Measurements from ENCODE around the gene MAMLD1. TPM values are rescaled to one million over a fixed set of nuclear protein-coding genes. Genes with fewer than 3 reads are reported as not detected.
"Not testable (repeated sequence)": the region's sequence is repeated elsewhere in the genome, so short reads cannot be mapped to it uniquely, and the experiment has no call there.

Gene MAMLD1
- total and polyA plus RNA-seq, 4 donors: 0.59 to 1.1 (median 0.76) TPM

DNA sequence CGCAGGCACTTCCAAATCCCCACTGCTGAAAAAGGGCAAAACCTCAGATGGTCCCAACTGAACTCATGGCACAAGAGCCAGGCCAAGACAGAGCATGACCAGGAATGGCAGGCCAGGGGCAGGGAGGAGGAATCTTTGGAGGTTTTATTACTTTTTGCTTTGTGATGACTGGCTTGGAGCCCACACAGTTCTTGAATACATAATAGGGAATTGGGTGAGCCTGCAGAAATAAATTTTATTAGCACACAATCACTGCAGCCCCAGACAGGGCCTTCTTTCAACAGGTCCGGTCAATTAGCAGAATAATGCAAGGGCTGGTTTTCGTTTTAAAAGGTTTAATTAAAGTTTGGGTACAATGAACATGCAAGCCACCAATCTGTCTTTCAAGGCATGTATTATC lies 23.4 kb upstream of the MAMLD1 start:
- TF ChIP-seq RAD21 (IDR thresholded peaks at IDR 0.05) (no peak), SP1 (IDR thresholded peaks at IDR 0.05) (no peak), NR2F2 (IDR thresholded peaks at IDR 0.05) (no peak), TAF1 (conservative IDR thresholded peaks at IDR 0.05) (no peak)
- WGBS: 96% methylated on average over 3 of the region's 3 CpGs
- no peak for DNase-seq (ENCODE audit: low spot score)
- Histone ChIP-seq H3K27ac (ENCODE audit: low read depth in 1 of 2, low read length in 2 of 2) (no peak overlapping the region), H3K4me3 (ENCODE audit: low read depth in 1 of 3, low read length in 3 of 3) (no peak overlapping the region), H3K27me3 (ENCODE audit: control insufficient read depth in 4 of 4, insufficient read depth in 4 of 4, low read length in 3 of 4) (no peaks in the 10 kb centered on the region), H3K36me3 (ENCODE audit: control insufficient read depth in 4 of 4, insufficient read depth in 3 of 4, low read depth in 1 of 4, low read length in 3 of 4) (no peaks in the 10 kb centered on the region), H3K9me3 (ENCODE audit: control insufficient read depth in 4 of 4, low read length in 3 of 4) (no peaks in the 10 kb centered on the region), H3K4me1 (ENCODE audit: control insufficient read depth in 4 of 4, insufficient read depth in 4 of 4, low read length in 3 of 4) (peaks cover 0 to 6% (median 0%) of the 10 kb centered on the region in 4 donors), H3K9ac (ENCODE audit: low read depth in 1 of 2, low read length in 2 of 2) (no peak overlapping the region)

DNA sequence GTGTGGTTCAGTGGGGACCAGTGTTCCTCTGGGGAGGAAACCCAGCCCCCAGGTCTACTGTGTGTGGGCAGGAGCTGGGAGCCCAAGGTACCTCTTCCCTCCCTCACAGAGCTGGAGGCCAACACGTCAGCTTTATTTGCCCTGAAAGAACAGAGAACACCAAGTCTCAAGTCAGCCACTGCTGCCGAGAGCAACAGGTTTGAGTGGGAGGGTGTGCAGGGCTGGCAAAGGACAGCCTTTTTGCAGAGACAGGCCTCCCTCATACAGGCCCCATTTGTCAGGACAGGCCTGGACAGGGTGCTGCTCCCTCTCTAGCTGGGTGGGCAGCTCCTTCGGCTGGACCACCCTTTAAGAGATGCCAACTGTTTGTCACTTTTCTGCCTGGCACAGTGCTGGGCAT lies 22.8 kb upstream of the MAMLD1 start:
- not testable (repeated sequence) for H3K4me3 ChIP-seq (ENCODE audit: low read depth in 1 of 3, low read length in 3 of 3); H3K9me3 ChIP-seq (ENCODE audit: control insufficient read depth in 4 of 4, low read length in 3 of 4); H3K9ac ChIP-seq (ENCODE audit: low read depth in 1 of 2, low read length in 2 of 2); DNase-seq (ENCODE audit: low spot score); H3K27ac ChIP-seq (ENCODE audit: low read depth in 1 of 2, low read length in 2 of 2); H3K27me3 ChIP-seq (ENCODE audit: control insufficient read depth in 4 of 4, insufficient read depth in 4 of 4, low read length in 3 of 4); H3K36me3 ChIP-seq (ENCODE audit: control insufficient read depth in 4 of 4, insufficient read depth in 3 of 4, low read depth in 1 of 4, low read length in 3 of 4); H3K4me1 ChIP-seq (ENCODE audit: control insufficient read depth in 4 of 4, insufficient read depth in 4 of 4, low read length in 3 of 4)
- 92% methylated on average over 3 of the region's 3 CpGs for WGBS

DNA sequence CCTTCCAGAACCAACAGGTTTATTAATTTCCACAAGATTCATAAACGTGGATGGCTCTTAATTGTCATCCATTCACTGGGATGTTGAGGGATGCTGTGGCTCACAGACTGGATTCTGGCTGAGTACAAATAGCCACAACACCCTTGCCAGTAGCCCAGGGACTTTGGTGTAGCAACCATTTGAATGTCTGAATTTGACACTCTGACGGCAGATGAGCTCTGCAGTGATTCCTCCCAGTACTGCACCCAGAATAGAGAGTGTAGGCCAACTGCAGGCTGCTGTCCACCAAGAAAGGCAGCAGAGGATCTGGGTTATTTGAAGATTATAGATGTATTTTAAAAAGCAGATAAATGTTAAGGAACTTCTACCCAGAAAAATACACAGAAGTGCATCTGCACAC lies 15.6 kb upstream of the MAMLD1 start:
- no peaks in the 10 kb centered on the region for H3K4me1 ChIP-seq (ENCODE audit: control insufficient read depth in 4 of 4, insufficient read depth in 4 of 4, low read length in 3 of 4)
- no peaks in the 10 kb centered on the region for H3K27me3 ChIP-seq (ENCODE audit: control insufficient read depth in 4 of 4, insufficient read depth in 4 of 4, low read length in 3 of 4)
- H3K9me3 ChIP-seq (ENCODE audit: control insufficient read depth in 4 of 4, low read length in 3 of 4): no peaks in the 10 kb centered on the region
- H3K9ac ChIP-seq (ENCODE audit: low read depth in 1 of 2, low read length in 2 of 2): no peak overlapping the region
- no peaks in the 10 kb centered on the region for H3K36me3 ChIP-seq (ENCODE audit: control insufficient read depth in 4 of 4, insufficient read depth in 3 of 4, low read depth in 1 of 4, low read length in 3 of 4)
- no peak overlapping the region for H3K27ac ChIP-seq (ENCODE audit: low read depth in 1 of 2, low read length in 2 of 2)
- WGBS: 90% methylated on average over 2 of the region's 2 CpGs
- TF ChIP-seq, protein P1, sequence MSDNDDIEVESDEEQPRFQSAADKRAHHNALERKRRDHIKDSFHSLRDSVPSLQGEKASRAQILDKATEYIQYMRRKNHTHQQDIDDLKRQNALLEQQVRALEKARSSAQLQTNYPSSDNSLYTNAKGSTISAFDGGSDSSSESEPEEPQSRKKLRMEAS (IDR thresholded peaks at IDR 0.05): no peak
- no peak for DNase-seq (ENCODE audit: low spot score)
- no peak overlapping the region for H3K4me3 ChIP-seq (ENCODE audit: low read depth in 1 of 3, low read length in 3 of 3)

DNA sequence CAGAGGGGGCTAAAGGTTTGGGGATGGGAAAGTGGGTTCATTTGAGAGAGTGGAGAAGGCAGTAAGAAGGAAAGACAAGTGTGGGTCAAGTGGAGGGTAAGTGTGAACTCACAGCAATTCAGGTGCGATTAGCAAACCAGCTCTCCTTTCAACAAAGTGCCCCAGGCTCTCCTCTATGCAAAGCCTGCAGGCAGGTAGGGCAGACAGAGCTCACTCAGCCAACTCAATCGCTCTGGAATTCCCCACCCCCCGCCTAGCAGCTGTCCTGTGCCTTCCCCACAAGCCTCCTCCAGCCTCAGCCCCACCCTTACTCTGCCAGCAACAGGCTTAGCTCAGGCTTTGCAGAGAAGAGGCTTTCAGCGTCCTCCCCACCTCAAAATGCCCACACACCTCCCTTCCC lies 14.8 kb upstream of the MAMLD1 start:
- H3K27me3 ChIP-seq (ENCODE audit: control insufficient read depth in 4 of 4, insufficient read depth in 4 of 4, low read length in 3 of 4): no peaks in the 10 kb centered on the region
- WGBS: 68% methylated on average over 4 of the region's 4 CpGs

More for the DNA sequence above, 14.8 kb upstream of the MAMLD1 start:
- TF ChIP-seq FOXA2 (IDR thresholded peaks at IDR 0.05) (no peak), SP1 (IDR thresholded peaks at IDR 0.05) (no peak), HNF4A (conservative IDR thresholded peaks at IDR 0.05) (no peak), JUND (IDR thresholded peaks at IDR 0.05) (no peak), HNF4G (IDR thresholded peaks at IDR 0.05) (no peak), EGR1 (IDR thresholded peaks at IDR 0.05; ENCODE audit: low read depth in 2 of 2) (no peak), RAD21 (IDR thresholded peaks at IDR 0.05) (no peak), NR2F2 (IDR thresholded peaks at IDR 0.05) (no peak), FOXA1 (IDR thresholded peaks at IDR 0.05) (no peak)
- TF ChIP-seq, protein P2, sequence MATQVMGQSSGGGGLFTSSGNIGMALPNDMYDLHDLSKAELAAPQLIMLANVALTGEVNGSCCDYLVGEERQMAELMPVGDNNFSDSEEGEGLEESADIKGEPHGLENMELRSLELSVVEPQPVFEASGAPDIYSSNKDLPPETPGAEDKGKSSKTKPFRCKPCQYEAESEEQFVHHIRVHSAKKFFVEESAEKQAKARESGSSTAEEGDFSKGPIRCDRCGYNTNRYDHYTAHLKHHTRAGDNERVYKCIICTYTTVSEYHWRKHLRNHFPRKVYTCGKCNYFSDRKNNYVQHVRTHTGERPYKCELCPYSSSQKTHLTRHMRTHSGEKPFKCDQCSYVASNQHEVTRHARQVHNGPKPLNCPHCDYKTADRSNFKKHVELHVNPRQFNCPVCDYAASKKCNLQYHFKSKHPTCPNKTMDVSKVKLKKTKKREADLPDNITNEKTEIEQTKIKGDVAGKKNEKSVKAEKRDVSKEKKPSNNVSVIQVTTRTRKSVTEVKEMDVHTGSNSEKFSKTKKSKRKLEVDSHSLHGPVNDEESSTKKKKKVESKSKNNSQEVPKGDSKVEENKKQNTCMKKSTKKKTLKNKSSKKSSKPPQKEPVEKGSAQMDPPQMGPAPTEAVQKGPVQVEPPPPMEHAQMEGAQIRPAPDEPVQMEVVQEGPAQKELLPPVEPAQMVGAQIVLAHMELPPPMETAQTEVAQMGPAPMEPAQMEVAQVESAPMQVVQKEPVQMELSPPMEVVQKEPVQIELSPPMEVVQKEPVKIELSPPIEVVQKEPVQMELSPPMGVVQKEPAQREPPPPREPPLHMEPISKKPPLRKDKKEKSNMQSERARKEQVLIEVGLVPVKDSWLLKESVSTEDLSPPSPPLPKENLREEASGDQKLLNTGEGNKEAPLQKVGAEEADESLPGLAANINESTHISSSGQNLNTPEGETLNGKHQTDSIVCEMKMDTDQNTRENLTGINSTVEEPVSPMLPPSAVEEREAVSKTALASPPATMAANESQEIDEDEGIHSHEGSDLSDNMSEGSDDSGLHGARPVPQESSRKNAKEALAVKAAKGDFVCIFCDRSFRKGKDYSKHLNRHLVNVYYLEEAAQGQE (IDR thresholded peaks at IDR 0.05): no peak
- TF ChIP-seq, protein P1 (IDR thresholded peaks at IDR 0.05): no peak
- TF ChIP-seq, protein P3, sequence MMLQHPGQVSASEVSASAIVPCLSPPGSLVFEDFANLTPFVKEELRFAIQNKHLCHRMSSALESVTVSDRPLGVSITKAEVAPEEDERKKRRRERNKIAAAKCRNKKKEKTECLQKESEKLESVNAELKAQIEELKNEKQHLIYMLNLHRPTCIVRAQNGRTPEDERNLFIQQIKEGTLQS (IDR thresholded peaks at IDR 0.05): no peak
- no peak overlapping the region for H3K4me3 ChIP-seq (ENCODE audit: low read depth in 1 of 3, low read length in 3 of 3)
- no peaks in the 10 kb centered on the region for H3K4me1 ChIP-seq (ENCODE audit: control insufficient read depth in 4 of 4, insufficient read depth in 4 of 4, low read length in 3 of 4)
- H3K27ac ChIP-seq (ENCODE audit: low read depth in 1 of 2, low read length in 2 of 2): no peak overlapping the region
- H3K36me3 ChIP-seq (ENCODE audit: control insufficient read depth in 4 of 4, insufficient read depth in 3 of 4, low read depth in 1 of 4, low read length in 3 of 4): no peaks in the 10 kb centered on the region
- H3K9ac ChIP-seq (ENCODE audit: low read depth in 1 of 2, low read length in 2 of 2): no peak overlapping the region
- no peak for DNase-seq (ENCODE audit: low spot score)
- no peaks in the 10 kb centered on the region for H3K9me3 ChIP-seq (ENCODE audit: control insufficient read depth in 4 of 4, low read length in 3 of 4)
